Neural cell (in vitro differentiated cells): Measurements from ENCODE around the gene RNF128. TPM values are rescaled to one million over a fixed set of nuclear protein-coding genes. Genes with fewer than 3 reads are reported as not detected.

Experiments used
- H2AFZ ChIP-seq: fragments of 200-600, 300-800 bp; sonication (generic), shearing (Covaris generic); 2 replicates; pipeline ENCODE4 v1.6.0; 2014; ENCODE audit warnings: low read depth, mild to moderate bottlenecking, antibody characterized with exemption, low read length, moderate library complexity
- H3F3A ChIP-seq: fragments of 200-600 bp; shearing (Covaris generic); 2 replicates; pipeline ENCODE4 v1.6.1; 2016; ENCODE audit warnings: mild to moderate bottlenecking, moderate library complexity, mixed read lengths, antibody characterized with exemption, low read length; ENCODE audit not compliant: insufficient read depth, poor library complexity, severe bottlenecking
- H3K27ac ChIP-seq: fragments of 200-600, 300-800 bp; sonication (generic), shearing (Covaris generic); 2 replicates; pipeline ENCODE4 v1.5.1; 2014; ENCODE audit warnings: mild to moderate bottlenecking, low read length, moderate library complexity
- H3K27me3 ChIP-seq: fragments of 300-800, 200-600 bp; sonication (generic), shearing (Covaris generic); 2 replicates; pipeline ENCODE4 v1.6.0; 2014; ENCODE audit warnings: mild to moderate bottlenecking, low read depth, low read length, moderate library complexity; ENCODE audit not compliant: insufficient read depth
- H3K36me3 ChIP-seq: fragments of 300-800, 200-600 bp; sonication (generic), shearing (Covaris generic); 2 replicates; pipeline ENCODE4 v1.5.1; 2014; ENCODE audit warnings: mild to moderate bottlenecking, antibody characterized with exemption, low read length, moderate library complexity; ENCODE audit not compliant: insufficient read depth
- H3K4me2 ChIP-seq: fragments of 300-800, 200-600 bp; sonication (generic), shearing (Covaris generic); 2 replicates; pipeline ENCODE4 v1.6.0; 2014; ENCODE audit warnings: mild to moderate bottlenecking, low read length
- H3K4me3 ChIP-seq: fragments of 300-800, 200-600 bp; sonication (generic), shearing (Covaris generic); 2 replicates; pipeline ENCODE4 v1.5.1; 2014; ENCODE audit warnings: mild to moderate bottlenecking, low read length, moderate library complexity
- H3K79me2 ChIP-seq: fragments of 200-600 bp; shearing (Covaris generic); replicated peaks from 2 replicates; pipeline ENCODE4 v1.6.0; 2014; ENCODE audit warnings: mild to moderate bottlenecking, low read length, moderate library complexity; ENCODE audit not compliant: insufficient read depth
- H3K9ac ChIP-seq: fragments of 300-800, 200-600 bp; sonication (generic), shearing (Covaris generic); 2 replicates; pipeline ENCODE4 v1.6.1; 2016; ENCODE audit warnings: mild to moderate bottlenecking, low read length, mixed read lengths
- H3K9me2 ChIP-seq: fragments of 200-600 bp; shearing (Covaris generic); 2 replicates; pipeline ENCODE4 v1.6.1; 2016; ENCODE audit warnings: mild to moderate bottlenecking, low read length, mixed read lengths; ENCODE audit not compliant: insufficient read depth
- H3K9me3 ChIP-seq: fragments of 200-600, 300-800 bp; sonication (generic), shearing (Covaris generic); 2 replicates; pipeline ENCODE4 v1.6.1; 2016; ENCODE audit warnings: mild to moderate bottlenecking, mixed run types, low read length, moderate library complexity, mixed read lengths
- H4K20me1 ChIP-seq: fragments of 200-600 bp; shearing (Covaris generic); 2 replicates; pipeline ENCODE4 v1.6.1; 2016; ENCODE audit warnings: mild to moderate bottlenecking, mixed run types; ENCODE audit not compliant: insufficient read depth
- EP300 ChIP-seq: fragments of 450-650 bp; conservative IDR thresholded peaks from 2 replicates; pipeline ENCODE4 v1.6.1; 2014; ENCODE audit warnings: antibody characterized with exemption, mild to moderate bottlenecking, moderate library complexity; ENCODE audit not compliant: poor library complexity, severe bottlenecking
- EZH2 ChIP-seq: fragments of 200-600, 300-800 bp; shearing (Covaris generic), sonication (generic); IDR thresholded peaks from 2 replicates; pipeline ENCODE4 v1.6.1; 2014; ENCODE audit warnings: antibody characterized with exemption, low read length, borderline replicate concordance, mild to moderate bottlenecking; ENCODE audit not compliant: insufficient read depth, poor library complexity, severe bottlenecking
- MXI1 ChIP-seq: fragments of 450-650 bp; conservative IDR thresholded peaks from 2 replicates; pipeline ENCODE4 v1.6.1; 2014; ENCODE audit warnings: antibody characterized with exemption, mild to moderate bottlenecking; ENCODE audit not compliant: poor library complexity, severe bottlenecking
- POLR2AphosphoS5 ChIP-seq: IDR thresholded peaks from 2 replicates; pipeline ENCODE4 v1.6.1; 2012
- RAD21 ChIP-seq: fragments of 450-650 bp; conservative IDR thresholded peaks from 2 replicates; pipeline ENCODE4 v1.6.1; 2014; ENCODE audit warnings: antibody characterized with exemption, mild to moderate bottlenecking, moderate library complexity
- SMC3 ChIP-seq: fragments of 450-650 bp; conservative IDR thresholded peaks from 2 replicates; pipeline ENCODE4 v1.6.1; 2014; ENCODE audit warnings: antibody characterized with exemption, mild to moderate bottlenecking, moderate library complexity; ENCODE audit not compliant: poor library complexity
- TAF1 ChIP-seq: IDR thresholded peaks from 2 replicates; pipeline ENCODE4 v1.6.1; 2012; ENCODE audit warnings: low read depth
- polyA plus RNA-seq: library from polyadenylated mRNA; depleted of rRNA; stranded (reverse); fragments of >200 nt; gene quantifications from 2 replicates; pipeline ENCODE4 v1.2.3, GENCODE V29; 2014
- TF ChIP-seq, protein P1 (sequence below): fragments of 450-650 bp; IDR thresholded peaks from 2 replicates; pipeline ENCODE4 v1.5.1; 2014; ENCODE audit warnings: antibody characterized with exemption, mild to moderate bottlenecking, moderate library complexity; ENCODE audit not compliant: poor library complexity, severe bottlenecking
- TF ChIP-seq, protein P2 (sequence below): IDR thresholded peaks from 2 replicates; pipeline ENCODE4 v1.6.1; 2012; ENCODE audit warnings: borderline replicate concordance

RNF128 gene
- polyA plus RNA-seq, 1 donor from 2014 or later: 0.72 TPM

DNA sequence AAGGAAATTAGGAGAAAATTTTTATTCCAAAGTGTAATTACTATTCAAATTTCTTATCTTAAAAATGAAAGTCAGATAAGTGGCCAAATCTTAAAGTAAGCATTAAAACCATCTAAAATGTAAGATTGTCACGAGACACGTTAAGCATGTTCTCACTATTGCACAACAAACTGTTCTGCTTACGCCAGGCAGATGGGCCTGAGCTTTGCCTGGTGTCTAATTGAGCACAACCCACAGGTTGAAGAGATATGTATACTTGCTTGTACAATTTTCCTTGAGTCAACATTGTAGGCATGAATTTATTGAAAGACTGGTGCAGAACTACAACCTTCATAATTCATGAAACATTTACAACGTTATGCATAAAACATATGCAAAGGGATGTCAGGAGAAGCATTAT is 3.9 kb downstream of the RNF128 start:
- Histone ChIP-seq H3K27me3 (peaks cover 17% of the 10 kb centered on the region), H3K9me2 (no peaks in the 10 kb centered on the region), H2AFZ (no peak overlapping the region), H3F3A (no peaks in the 10 kb centered on the region), H3K4me2 (no peak overlapping the region), H4K20me1 (no peaks in the 10 kb centered on the region), H3K4me3 (no peak overlapping the region), H3K79me2 (no peaks in the 10 kb centered on the region), H3K36me3 (no peaks in the 10 kb centered on the region), H3K9me3 (no peaks in the 10 kb centered on the region), H3K27ac (no peak overlapping the region), H3K9ac (no peak overlapping the region)
- TF ChIP-seq MXI1 (no peak), EP300 (no peak), POLR2AphosphoS5 (no peak), SMC3 (no peak), RAD21 (no peak), TAF1 (no peak), EZH2 (no peak)
- TF ChIP-seq, protein P1, sequence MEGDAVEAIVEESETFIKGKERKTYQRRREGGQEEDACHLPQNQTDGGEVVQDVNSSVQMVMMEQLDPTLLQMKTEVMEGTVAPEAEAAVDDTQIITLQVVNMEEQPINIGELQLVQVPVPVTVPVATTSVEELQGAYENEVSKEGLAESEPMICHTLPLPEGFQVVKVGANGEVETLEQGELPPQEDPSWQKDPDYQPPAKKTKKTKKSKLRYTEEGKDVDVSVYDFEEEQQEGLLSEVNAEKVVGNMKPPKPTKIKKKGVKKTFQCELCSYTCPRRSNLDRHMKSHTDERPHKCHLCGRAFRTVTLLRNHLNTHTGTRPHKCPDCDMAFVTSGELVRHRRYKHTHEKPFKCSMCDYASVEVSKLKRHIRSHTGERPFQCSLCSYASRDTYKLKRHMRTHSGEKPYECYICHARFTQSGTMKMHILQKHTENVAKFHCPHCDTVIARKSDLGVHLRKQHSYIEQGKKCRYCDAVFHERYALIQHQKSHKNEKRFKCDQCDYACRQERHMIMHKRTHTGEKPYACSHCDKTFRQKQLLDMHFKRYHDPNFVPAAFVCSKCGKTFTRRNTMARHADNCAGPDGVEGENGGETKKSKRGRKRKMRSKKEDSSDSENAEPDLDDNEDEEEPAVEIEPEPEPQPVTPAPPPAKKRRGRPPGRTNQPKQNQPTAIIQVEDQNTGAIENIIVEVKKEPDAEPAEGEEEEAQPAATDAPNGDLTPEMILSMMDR: no peak
- TF ChIP-seq, protein P2, sequence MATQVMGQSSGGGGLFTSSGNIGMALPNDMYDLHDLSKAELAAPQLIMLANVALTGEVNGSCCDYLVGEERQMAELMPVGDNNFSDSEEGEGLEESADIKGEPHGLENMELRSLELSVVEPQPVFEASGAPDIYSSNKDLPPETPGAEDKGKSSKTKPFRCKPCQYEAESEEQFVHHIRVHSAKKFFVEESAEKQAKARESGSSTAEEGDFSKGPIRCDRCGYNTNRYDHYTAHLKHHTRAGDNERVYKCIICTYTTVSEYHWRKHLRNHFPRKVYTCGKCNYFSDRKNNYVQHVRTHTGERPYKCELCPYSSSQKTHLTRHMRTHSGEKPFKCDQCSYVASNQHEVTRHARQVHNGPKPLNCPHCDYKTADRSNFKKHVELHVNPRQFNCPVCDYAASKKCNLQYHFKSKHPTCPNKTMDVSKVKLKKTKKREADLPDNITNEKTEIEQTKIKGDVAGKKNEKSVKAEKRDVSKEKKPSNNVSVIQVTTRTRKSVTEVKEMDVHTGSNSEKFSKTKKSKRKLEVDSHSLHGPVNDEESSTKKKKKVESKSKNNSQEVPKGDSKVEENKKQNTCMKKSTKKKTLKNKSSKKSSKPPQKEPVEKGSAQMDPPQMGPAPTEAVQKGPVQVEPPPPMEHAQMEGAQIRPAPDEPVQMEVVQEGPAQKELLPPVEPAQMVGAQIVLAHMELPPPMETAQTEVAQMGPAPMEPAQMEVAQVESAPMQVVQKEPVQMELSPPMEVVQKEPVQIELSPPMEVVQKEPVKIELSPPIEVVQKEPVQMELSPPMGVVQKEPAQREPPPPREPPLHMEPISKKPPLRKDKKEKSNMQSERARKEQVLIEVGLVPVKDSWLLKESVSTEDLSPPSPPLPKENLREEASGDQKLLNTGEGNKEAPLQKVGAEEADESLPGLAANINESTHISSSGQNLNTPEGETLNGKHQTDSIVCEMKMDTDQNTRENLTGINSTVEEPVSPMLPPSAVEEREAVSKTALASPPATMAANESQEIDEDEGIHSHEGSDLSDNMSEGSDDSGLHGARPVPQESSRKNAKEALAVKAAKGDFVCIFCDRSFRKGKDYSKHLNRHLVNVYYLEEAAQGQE: no peak

DNA sequence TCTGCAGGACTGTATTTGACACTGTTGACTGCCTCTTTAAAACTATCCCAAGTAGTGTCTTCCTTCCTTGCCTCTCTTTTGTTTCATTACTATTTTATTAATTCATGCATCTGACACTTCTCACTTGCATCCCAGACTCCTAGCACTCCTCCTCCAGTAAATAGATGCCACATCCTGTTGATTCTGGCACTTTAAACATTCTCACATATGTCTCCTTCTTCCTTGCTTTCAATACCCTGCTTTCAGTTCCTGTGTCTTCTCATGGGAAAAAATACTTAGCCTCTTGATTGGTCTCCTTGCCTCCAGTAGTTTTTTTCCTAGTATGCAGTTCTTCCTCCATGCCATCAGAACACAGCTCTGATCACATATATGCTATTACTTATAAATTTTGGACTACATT is 5.1 kb downstream of the RNF128 start:
- H3K27ac ChIP-seq: no peak overlapping the region
- no peaks in the 10 kb centered on the region for H3K9me3 ChIP-seq
- H3K27me3 ChIP-seq: peaks cover 13% of the 10 kb centered on the region
- H3K36me3 ChIP-seq: no peaks in the 10 kb centered on the region
- no peaks in the 10 kb centered on the region for H3K79me2 ChIP-seq
- H2AFZ ChIP-seq: no peak overlapping the region
- no peak overlapping the region for H3K9ac ChIP-seq
- TF ChIP-seq, protein P2: no peak
- TF ChIP-seq EP300: no peak
- TF ChIP-seq, protein P1: no peak
- TF ChIP-seq SMC3: no peak
- TF ChIP-seq RAD21: no peak
- no peak for TF ChIP-seq TAF1
- TF ChIP-seq EZH2: no peak
- TF ChIP-seq MXI1: no peak
- TF ChIP-seq POLR2AphosphoS5: no peak
- no peaks in the 10 kb centered on the region for H4K20me1 ChIP-seq
- H3K9me2 ChIP-seq: no peaks in the 10 kb centered on the region
- no peaks in the 10 kb centered on the region for H3F3A ChIP-seq
- H3K4me2 ChIP-seq: no peak overlapping the region
- H3K4me3 ChIP-seq: no peak overlapping the region
